SH-SY5Y (cell line): ENCODE measurements around the gene TGFA.

ENCODE experiments used
- GATA2 ChIP-seq: IDR thresholded peaks from 2 replicates; pipeline ENCODE4 v1.6.1; 2011; ENCODE audit warnings: mild to moderate bottlenecking, low read depth, low read length
- GATA3 ChIP-seq: IDR thresholded peaks from 2 replicates; pipeline ENCODE4 v1.6.1; 2011; ENCODE audit warnings: low read depth, mild to moderate bottlenecking, low read length, moderate library complexity

Gene TGFA

DNA sequence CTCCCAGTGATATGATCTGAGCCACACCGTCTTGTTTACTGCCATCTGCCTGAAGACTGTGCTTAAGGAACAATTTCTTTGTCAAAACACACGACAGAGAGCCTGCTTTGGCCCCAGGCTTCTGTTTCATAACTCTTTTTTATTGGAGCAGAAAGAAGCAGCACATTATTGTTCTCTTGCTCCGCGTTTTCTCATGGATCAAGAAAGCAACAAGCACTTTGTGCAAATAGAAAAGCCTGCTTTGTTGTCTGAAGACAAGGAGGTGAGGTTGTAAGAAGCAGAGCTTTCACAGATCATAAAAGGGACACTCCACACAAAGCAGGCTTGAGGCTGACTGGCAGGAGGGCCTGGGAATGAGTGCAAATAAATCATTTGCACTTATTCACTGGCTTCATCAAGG is 133.5 kb downstream of the TGFA start:
- no peak for TF ChIP-seq GATA2
- no peak for TF ChIP-seq GATA3

DNA sequence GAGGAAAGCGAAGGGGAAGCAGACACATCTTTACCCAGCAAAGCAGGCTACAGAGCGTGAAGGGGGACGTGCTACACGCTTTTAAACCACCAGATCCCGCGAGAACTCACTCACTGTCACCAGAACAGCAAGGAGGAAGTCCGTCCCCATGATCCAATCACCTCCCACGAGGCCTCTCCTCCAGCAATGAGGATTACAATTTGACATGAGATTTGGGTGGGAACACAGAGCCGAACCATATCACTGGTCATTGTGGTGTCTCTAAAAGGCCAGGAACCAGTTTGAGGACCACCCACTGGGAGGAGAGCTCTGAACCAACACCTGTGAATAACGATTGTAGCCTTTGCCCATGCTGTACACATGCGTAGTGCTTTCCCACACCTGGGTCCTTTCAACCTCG is 135.1 kb downstream of the TGFA start:
- TF ChIP-seq GATA3 = no peak
- no peak for TF ChIP-seq GATA2

DNA sequence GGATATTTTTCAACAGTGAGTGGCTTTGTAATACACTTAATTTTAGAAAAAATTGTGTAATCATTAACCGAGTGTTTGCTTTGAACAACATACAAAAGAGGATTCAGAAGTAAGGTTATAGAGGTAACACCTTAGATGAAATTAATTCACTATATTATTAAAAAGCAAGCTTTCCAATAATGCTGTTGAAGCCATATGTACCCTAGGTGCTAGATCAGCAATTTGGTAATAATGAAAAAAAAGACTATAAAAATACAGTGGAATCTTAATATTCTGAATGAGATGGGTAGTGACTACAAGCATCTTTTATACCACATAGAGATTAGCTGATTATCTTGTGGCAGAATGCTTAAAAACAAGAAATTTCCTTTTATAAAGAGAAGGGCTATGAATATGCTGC is 136.6 kb downstream of the TGFA start:
- TF ChIP-seq GATA2 (no peak), GATA3 (no peak)

DNA sequence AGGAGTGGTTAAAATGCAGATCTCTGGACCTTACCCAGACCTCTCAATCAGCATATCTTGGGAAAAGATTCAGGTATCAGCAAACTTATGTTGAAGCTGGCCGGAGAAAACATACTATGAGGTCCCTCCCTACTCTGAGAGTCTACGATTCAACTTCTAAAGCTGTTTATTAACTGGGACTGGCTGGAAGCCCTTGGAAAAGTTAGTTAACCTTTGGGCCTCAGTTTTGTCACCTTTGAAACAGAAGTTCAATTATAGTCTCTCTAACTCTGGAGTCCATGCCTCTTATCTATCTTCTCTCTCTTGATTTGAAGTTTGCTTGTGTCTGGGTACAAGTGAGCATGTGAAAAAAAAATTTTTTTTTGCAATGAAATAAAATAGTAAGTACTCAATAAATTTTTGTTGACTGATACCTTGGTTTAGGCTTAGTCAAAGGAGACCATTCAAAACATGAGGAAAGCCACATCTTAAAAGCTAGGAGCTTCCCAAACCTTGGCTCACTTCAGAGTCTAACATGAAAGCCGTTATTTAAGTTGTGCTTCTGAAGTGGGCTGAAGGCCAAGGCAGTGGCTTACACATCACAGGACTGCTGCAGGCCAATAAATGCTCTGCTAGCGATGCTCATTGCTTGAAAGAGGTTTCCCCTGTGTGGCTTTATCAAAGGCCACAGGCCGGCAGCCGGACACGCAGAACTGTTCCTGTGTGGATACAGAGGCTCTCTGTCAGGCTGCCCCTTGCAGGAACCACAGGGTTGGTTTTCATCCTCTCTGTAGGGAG is 141.1 kb downstream of the TGFA start:
- TF ChIP-seq GATA2 (no peak), GATA3 (no peak)

DNA sequence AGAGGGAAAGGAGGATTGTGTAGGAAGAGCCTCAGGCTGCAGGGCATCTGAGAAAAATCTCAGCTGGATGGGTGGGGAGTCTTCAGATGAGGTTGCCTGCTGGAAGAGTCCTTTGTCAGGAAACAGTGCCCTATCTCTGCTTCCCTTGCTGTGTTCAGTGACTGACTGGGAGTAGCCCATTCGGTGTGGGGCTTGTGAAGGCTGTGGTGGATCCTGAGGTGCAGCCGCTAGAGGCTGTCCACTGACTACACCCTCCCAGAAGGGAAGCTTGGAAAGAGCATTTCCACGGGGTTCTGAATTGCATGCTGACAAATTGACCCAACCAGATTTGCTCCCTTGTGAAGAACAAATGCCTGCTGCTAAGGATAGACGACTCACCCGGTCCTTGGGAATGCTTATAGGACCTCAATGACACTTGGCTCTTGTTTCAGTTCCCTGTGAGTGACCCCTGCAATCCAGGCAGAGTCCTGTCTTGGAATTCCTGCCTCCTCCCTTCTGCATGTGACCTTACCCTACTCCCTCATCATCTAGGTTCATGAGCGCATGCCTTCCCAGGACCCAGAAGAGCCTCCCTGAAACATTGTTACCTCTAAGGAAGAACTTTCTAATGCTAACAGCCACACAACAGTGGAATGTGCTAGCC is 142.0 kb downstream of the TGFA start:
- no peak for TF ChIP-seq GATA2
- no peak for TF ChIP-seq GATA3

DNA sequence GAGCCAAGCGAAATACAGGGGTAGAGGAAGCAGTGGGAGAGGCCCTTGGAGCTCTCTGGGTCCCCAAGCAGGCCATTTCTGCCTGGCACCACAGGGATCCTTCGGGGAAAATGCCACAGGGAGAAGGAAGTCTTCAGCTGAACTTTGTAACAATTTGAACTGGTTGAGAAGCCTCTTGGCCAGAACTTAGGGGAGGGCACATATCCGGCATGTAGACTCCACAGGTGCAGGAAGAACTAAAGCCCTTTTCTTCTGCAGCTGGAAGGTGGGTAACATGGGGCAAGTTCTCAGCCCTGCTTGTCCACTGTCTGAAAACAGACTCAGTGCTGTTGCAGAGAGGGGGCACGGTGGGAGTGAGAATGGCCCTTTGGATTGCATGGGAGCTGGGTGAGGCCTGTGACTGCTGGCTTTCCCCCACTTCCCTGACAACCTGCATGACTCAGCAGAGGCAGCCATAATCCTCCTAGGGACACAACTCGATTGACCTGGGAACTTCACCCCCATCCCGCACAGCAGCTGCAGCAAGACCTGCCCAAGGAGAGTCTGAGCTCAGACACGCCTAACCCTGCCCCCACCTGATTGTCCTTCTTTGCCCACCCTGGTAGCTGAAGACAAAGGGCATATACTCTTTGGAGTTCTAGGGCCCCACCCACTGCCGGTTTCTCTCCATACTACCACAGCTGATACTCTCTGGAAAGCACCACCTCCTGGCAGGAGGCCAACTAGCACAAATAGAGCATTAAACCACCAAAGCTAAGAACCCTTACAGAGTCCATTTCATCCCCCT is 150.2 kb downstream of the TGFA start:
- TF ChIP-seq GATA3 = no peak
- TF ChIP-seq GATA2 = no peak

DNA sequence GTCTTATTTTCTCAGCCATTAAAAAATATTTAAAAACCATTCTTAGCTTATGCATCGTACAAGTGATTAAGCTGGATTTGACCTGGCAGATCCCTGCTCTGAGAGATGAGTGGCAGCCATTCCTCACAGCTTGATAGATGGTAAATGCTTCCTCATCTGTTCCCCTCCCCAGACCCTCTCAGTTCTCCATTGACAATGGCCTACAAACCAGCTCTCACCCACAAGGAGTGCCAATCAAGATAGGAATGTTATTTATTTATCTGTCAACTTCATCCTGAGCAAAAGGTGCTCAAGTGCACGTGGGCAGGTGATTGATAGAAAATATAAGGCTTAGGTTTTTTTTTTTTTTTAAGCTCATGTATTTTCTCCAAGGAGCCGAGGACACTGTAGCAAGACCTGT is 153.1 kb downstream of the TGFA start:
- TF ChIP-seq GATA3 (no peak), GATA2 (no peak)

DNA sequence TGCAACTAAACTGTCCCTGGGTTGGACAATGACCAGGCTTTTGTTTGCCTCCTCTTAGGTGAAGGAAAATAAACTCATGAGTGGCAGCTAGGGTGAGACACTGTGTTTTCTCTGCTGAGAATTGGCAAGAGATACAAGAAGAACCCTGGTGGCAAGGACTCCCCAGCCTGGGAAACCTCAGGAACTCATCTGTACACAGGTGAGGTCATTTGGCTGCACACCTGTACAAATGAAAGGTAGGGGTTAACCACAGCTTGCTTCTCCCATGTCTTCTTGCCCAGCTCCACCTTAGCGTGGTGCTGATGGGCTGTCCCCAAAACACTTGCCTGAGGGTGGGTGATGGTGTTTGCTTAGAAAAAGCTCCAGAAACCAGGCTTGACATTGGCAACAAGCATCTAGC is 154.6 kb downstream of the TGFA start:
- TF ChIP-seq GATA3 (no peak), GATA2 (no peak)
